Measurements from ENCODE around the gene TRIM54. TPM values are rescaled to one million over a fixed set of nuclear protein-coding genes. Genes with fewer than 3 reads are reported as not detected.

The TRIM54 gene
- total RNA-seq, 1 experiment from 2014 or later, result 3.3 TPM

DNA sequence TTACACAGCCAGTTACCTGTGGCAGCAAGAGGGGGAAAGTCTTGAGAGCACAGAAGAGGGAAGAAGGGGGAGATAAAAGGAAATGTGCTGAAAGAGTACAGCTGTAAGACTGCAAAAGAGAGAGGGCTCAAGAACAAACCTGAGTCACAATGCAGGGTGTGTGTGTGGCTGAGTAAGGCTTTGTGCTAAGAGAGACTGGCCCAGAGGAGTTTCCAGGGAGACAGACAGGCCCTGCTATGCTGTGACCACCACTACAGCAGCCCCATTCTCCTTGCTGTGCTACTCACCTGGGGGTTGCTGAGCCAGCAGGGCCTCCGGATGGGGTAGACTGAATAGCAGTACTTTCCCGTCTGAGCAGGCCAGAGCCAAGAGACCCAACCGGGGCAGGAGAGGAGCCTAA is 53.1 kb downstream of the TRIM54 start:
- Mint-ChIP-seq H3K36me3 (peaks cover 64% of the 10 kb centered on the region), H3K4me1 (no peaks in the 10 kb centered on the region), H3K27ac (no peak overlapping the region), H3K27me3 (ENCODE audit: low read depth) (no peaks in the 10 kb centered on the region), H3K9me3 (no peaks in the 10 kb centered on the region), H3K4me3 (no peak overlapping the region)
- DNase-seq (ENCODE audit: low spot score), result no peak
- POLR2A ChIA-PET, result no interaction called here
- ATAC-seq, result no peak
- TF ChIP-seq AR (CRISPR knock-in tag; IDR thresholded peaks at IDR 0.05) (no peak), NR1H2 (CRISPR knock-in tag; IDR thresholded peaks at IDR 0.05) (no peak), ESRRA (CRISPR knock-in tag; IDR thresholded peaks at IDR 0.05; ENCODE audit: borderline replicate concordance) (no peak), TEAD4 (CRISPR knock-in tag; IDR thresholded peaks at IDR 0.05) (no peak), NFATC4 (CRISPR knock-in tag; IDR thresholded peaks at IDR 0.05) (no peak), PRRX2 (CRISPR knock-in tag; IDR thresholded peaks at IDR 0.05) (no peak), STAT6 (CRISPR knock-in tag; conservative IDR thresholded peaks at IDR 0.05; ENCODE audit: low read depth) (no peak), MXD4 (CRISPR knock-in tag; IDR thresholded peaks at IDR 0.05; ENCODE audit: borderline replicate concordance) (no peak), GABPB1 (CRISPR knock-in tag; IDR thresholded peaks at IDR 0.05) (no peak), ATF6 (CRISPR knock-in tag; IDR thresholded peaks at IDR 0.05) (no peak), ZNF263 (CRISPR knock-in tag; IDR thresholded peaks at IDR 0.05; ENCODE audit: low read depth) (no peak), SMAD3 (CRISPR knock-in tag; IDR thresholded peaks at IDR 0.05; ENCODE audit: borderline replicate concordance) (no peak), TEAD1 (CRISPR knock-in tag; IDR thresholded peaks at IDR 0.05) (no peak)
- TF ChIP-seq, protein P1, sequence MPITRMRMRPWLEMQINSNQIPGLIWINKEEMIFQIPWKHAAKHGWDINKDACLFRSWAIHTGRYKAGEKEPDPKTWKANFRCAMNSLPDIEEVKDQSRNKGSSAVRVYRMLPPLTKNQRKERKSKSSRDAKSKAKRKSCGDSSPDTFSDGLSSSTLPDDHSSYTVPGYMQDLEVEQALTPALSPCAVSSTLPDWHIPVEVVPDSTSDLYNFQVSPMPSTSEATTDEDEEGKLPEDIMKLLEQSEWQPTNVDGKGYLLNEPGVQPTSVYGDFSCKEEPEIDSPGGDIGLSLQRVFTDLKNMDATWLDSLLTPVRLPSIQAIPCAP (CRISPR knock-in tag; IDR thresholded peaks at IDR 0.05), result no peak
- TF ChIP-seq, protein P2, sequence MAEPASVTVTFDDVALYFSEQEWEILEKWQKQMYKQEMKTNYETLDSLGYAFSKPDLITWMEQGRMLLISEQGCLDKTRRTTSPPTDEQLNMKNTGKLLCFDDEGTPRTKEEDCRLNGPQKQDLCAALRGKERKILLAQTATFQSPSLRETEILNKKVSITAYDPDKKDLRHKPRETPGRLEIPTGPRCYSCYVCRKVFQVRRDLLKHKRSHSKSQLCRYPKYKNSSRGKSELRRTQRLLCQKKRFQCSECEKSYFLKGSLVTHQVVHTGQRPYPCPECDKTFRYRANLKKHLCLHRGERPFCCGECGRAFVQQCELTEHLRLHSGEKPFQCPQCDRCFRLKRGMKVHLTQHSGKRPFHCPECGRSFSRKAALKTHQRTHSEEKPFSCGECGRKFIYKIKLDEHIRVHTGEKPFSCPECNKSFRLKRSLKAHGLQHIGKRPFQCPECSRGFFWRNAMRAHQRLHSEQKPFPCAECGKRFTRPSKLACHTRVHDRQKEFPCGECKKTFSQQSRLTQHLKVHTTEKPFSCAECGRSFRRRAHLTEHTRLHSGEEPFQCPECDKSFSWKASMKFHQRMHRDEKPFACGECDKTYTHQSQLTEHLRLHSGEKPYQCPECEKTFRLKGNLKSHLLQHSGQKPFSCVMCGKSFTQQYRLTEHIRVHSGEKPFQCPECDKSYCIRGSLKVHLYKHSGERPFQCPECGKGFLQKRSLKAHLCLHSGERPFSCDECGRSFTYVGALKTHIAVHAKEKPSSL (CRISPR knock-in tag; conservative IDR thresholded peaks at IDR 0.05), result no peak
- TF ChIP-seq, protein P3, sequence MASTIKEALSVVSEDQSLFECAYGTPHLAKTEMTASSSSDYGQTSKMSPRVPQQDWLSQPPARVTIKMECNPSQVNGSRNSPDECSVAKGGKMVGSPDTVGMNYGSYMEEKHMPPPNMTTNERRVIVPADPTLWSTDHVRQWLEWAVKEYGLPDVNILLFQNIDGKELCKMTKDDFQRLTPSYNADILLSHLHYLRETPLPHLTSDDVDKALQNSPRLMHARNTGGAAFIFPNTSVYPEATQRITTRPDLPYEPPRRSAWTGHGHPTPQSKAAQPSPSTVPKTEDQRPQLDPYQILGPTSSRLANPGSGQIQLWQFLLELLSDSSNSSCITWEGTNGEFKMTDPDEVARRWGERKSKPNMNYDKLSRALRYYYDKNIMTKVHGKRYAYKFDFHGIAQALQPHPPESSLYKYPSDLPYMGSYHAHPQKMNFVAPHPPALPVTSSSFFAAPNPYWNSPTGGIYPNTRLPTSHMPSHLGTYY (CRISPR knock-in tag; IDR thresholded peaks at IDR 0.05), result no peak
- TF ChIP-seq, protein P4, sequence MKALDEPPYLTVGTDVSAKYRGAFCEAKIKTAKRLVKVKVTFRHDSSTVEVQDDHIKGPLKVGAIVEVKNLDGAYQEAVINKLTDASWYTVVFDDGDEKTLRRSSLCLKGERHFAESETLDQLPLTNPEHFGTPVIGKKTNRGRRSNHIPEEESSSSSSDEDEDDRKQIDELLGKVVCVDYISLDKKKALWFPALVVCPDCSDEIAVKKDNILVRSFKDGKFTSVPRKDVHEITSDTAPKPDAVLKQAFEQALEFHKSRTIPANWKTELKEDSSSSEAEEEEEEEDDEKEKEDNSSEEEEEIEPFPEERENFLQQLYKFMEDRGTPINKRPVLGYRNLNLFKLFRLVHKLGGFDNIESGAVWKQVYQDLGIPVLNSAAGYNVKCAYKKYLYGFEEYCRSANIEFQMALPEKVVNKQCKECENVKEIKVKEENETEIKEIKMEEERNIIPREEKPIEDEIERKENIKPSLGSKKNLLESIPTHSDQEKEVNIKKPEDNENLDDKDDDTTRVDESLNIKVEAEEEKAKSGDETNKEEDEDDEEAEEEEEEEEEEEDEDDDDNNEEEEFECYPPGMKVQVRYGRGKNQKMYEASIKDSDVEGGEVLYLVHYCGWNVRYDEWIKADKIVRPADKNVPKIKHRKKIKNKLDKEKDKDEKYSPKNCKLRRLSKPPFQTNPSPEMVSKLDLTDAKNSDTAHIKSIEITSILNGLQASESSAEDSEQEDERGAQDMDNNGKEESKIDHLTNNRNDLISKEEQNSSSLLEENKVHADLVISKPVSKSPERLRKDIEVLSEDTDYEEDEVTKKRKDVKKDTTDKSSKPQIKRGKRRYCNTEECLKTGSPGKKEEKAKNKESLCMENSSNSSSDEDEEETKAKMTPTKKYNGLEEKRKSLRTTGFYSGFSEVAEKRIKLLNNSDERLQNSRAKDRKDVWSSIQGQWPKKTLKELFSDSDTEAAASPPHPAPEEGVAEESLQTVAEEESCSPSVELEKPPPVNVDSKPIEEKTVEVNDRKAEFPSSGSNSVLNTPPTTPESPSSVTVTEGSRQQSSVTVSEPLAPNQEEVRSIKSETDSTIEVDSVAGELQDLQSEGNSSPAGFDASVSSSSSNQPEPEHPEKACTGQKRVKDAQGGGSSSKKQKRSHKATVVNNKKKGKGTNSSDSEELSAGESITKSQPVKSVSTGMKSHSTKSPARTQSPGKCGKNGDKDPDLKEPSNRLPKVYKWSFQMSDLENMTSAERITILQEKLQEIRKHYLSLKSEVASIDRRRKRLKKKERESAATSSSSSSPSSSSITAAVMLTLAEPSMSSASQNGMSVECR (CRISPR knock-in tag; IDR thresholded peaks at IDR 0.05; ENCODE audit: borderline replicate concordance), result no peak
- TF ChIP-seq, protein P5, sequence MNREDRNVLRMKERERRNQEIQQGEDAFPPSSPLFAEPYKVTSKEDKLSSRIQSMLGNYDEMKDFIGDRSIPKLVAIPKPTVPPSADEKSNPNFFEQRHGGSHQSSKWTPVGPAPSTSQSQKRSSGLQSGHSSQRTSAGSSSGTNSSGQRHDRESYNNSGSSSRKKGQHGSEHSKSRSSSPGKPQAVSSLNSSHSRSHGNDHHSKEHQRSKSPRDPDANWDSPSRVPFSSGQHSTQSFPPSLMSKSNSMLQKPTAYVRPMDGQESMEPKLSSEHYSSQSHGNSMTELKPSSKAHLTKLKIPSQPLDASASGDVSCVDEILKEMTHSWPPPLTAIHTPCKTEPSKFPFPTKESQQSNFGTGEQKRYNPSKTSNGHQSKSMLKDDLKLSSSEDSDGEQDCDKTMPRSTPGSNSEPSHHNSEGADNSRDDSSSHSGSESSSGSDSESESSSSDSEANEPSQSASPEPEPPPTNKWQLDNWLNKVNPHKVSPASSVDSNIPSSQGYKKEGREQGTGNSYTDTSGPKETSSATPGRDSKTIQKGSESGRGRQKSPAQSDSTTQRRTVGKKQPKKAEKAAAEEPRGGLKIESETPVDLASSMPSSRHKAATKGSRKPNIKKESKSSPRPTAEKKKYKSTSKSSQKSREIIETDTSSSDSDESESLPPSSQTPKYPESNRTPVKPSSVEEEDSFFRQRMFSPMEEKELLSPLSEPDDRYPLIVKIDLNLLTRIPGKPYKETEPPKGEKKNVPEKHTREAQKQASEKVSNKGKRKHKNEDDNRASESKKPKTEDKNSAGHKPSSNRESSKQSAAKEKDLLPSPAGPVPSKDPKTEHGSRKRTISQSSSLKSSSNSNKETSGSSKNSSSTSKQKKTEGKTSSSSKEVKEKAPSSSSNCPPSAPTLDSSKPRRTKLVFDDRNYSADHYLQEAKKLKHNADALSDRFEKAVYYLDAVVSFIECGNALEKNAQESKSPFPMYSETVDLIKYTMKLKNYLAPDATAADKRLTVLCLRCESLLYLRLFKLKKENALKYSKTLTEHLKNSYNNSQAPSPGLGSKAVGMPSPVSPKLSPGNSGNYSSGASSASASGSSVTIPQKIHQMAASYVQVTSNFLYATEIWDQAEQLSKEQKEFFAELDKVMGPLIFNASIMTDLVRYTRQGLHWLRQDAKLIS (CRISPR knock-in tag; IDR thresholded peaks at IDR 0.05; ENCODE audit: borderline replicate concordance), result no peak
- CTCF ChIA-PET, result no interaction called here
